K562 (cell line): ENCODE results near the gene IL13. TPM values are rescaled to one million over a fixed set of nuclear protein-coding genes. Genes with fewer than 3 reads are reported as not detected.
A peak's percentile ranks its signal among the peaks of the same experiment; 100 is the strongest.

Experiments used
- ATAC-seq: fragments of 200-7000 bp; cut with Tn5 transposase; 3 replicates; pipeline ENCODE4 v1.9.1; 2020; ENCODE audit warnings: moderate library complexity
- BruUV-seq: library from RNA; stranded (reverse); fragments of 400-500 nt; replicated peaks from 2 replicates; lab custom pipeline; 2021; lab: Mats Ljungman, UMichigan
- CTCF ChIA-PET: fragments of 300-600 bp; formaldehyde crosslinking; extraction: SDS; loops from one replicate; lab custom pipeline; 2021; ENCODE audit warnings: low intra/inter-chr PET ratio; lab: Yijun Ruan, JAX
- POLR2A ChIA-PET: fragments of 300-600, 350-650 bp; sonication (Branson Sonifier 250); formaldehyde crosslinking; extraction: SDS; loops from one replicate; lab custom pipeline; 2021; ENCODE audit warnings: antibody characterized with exemption, inconsistent platforms; lab: Yijun Ruan, JAX
- DNase-seq, 4 experiments: peaks; one replicate each; pipeline versions ENCODE4 v3.0.0 to v3.0.0-alpha.2; 2011 to 2018; ENCODE audit warnings: low spot score in 3 of 4, mixed read lengths in 3 of 4; ENCODE audit errors: extremely low read depth in 1 of 4
- FAIRE-seq: peaks from 2 replicates; lab custom pipeline; 2011; peaks lifted over from hg19 to GRCh38; lab: Jason Lieb, UNC
- H2AFZ ChIP-seq: 2 replicates; pipeline ENCODE4 v1.6.0; 2011; ENCODE audit warnings: low read depth, low read length, control low read depth, inconsistent platforms
- H3K27ac ChIP-seq: fragments of 200-600 bp; 3 replicates; pipeline ENCODE4 v1.8.0; 2011; ENCODE audit warnings: low read depth, mild to moderate bottlenecking, control low read depth, inconsistent platforms, low read length, moderate library complexity, mixed read lengths; ENCODE audit errors: extremely low read depth
- H3K27me3 ChIP-seq, 2 experiments: fragments of 300-600 bp in 1 of 2; 2 replicates in 1 of 2; 3 replicates in 1 of 2; pipeline versions ENCODE4 v1.6.0 to v1.8.0; 2011; ENCODE audit warnings: inconsistent platforms in 2 of 2, low read length in 2 of 2, mild to moderate bottlenecking in 1 of 2, mixed read lengths in 1 of 2, moderate library complexity in 1 of 2; ENCODE audit not compliant: control insufficient read depth in 2 of 2, insufficient read depth in 2 of 2
- H3K36me3 ChIP-seq: fragments of 300-600 bp; 3 replicates; pipeline ENCODE4 v1.8.0; 2011; ENCODE audit warnings: mild to moderate bottlenecking, low read length, inconsistent platforms; ENCODE audit not compliant: control insufficient read depth, insufficient read depth
- H3K4me1 ChIP-seq, 2 experiments: fragments of 200-600 bp in 1 of 2; replicated peaks in 1 of 2; 2 replicates in 1 of 2; 3 replicates in 1 of 2; pipeline versions ENCODE4 v1.5.1 to v1.8.0; 2011; ENCODE audit warnings: inconsistent platforms in 2 of 2, low read length in 2 of 2, mild to moderate bottlenecking in 1 of 2, mixed read lengths in 1 of 2, moderate library complexity in 1 of 2; ENCODE audit not compliant: control insufficient read depth in 2 of 2, insufficient read depth in 2 of 2
- H3K4me2 ChIP-seq: 2 replicates; pipeline ENCODE4 v1.6.1; 2011; ENCODE audit warnings: low read length, control low read depth, inconsistent platforms, mixed read lengths; ENCODE audit not compliant: insufficient read depth
- H3K4me3 ChIP-seq: fragments of 200-600 bp; sonication (generic), shearing (Covaris generic); 2 replicates; pipeline ENCODE4 v1.5.1; 2016; ENCODE audit warnings: control low read depth, inconsistent platforms
- H3K79me2 ChIP-seq: fragments of 200-600 bp; 3 replicates; pipeline ENCODE4 v1.8.0; 2011; ENCODE audit warnings: low read length, inconsistent platforms; ENCODE audit not compliant: control insufficient read depth, insufficient read depth
- H3K9ac ChIP-seq, 2 experiments: 2 replicates each; pipeline versions ENCODE4 v1.6.0 to v1.6.1; 2011; ENCODE audit warnings: low read depth in 2 of 2, low read length in 2 of 2, control low read depth in 1 of 2, inconsistent platforms in 1 of 2, mild to moderate bottlenecking in 1 of 2, mixed read lengths in 1 of 2; ENCODE audit not compliant: insufficient read depth in 1 of 2
- H3K9me1 ChIP-seq: one replicate; pipeline ENCODE4 v1.6.0; 2011; ENCODE audit warnings: inconsistent platforms, mild to moderate bottlenecking, low read length, moderate library complexity; ENCODE audit not compliant: control insufficient read depth, insufficient read depth
- H3K9me3 ChIP-seq: replicated peaks from 2 replicates; pipeline ENCODE4 v1.5.1; 2011; ENCODE audit warnings: low read depth, low read length, inconsistent platforms; ENCODE audit not compliant: control insufficient read depth, insufficient read depth
- H4K20me1 ChIP-seq: replicated peaks from 2 replicates; pipeline ENCODE4 v1.6.1; 2011; ENCODE audit warnings: low read length, inconsistent platforms, mixed read lengths; ENCODE audit not compliant: control insufficient read depth, insufficient read depth
- ARID2 ChIP-seq: fragments of 450-650 bp; IDR thresholded peaks from 2 replicates; pipeline ENCODE4 v1.6.1; 2017; ENCODE audit warnings: antibody characterized with exemption, mild to moderate bottlenecking
- ARNT ChIP-seq, 2 experiments: fragments of 450-650 bp; IDR thresholded peaks; 2 replicates each; pipeline ENCODE4 v1.6.1; 2016; ENCODE audit warnings: mild to moderate bottlenecking in 1 of 2
- CBFA2T2 ChIP-seq: fragments of 450-650 bp; conservative IDR thresholded peaks from 2 replicates; pipeline ENCODE4 v1.6.1; 2017; ENCODE audit warnings: mild to moderate bottlenecking
- CREM ChIP-seq: IDR thresholded peaks from 2 replicates; pipeline ENCODE4 v1.6.1; 2014; ENCODE audit warnings: antibody characterized with exemption, low read depth
- FUS ChIP-seq: fragments of 200-400 bp; formaldehyde crosslinking; optimal IDR thresholded peaks from 2 replicates; pipeline ENCODE3; 2017; ENCODE audit warnings: low read depth, low read length
- HOXB6 ChIP-seq: fragments of 250-450 bp; sonication (Bioruptor Pico); IDR thresholded peaks from 2 replicates; pipeline ENCODE4 v1.5.1; 2022; ENCODE audit warnings: mild to moderate bottlenecking, borderline replicate concordance
- L3MBTL2 ChIP-seq: fragments of 450-650 bp; IDR thresholded peaks from 2 replicates; pipeline ENCODE4 v1.6.1; 2016; ENCODE audit warnings: mild to moderate bottlenecking, moderate library complexity
- NCOR1 ChIP-seq: fragments of 450-650 bp; IDR thresholded peaks from 2 replicates; pipeline ENCODE4 v1.6.1; 2016; ENCODE audit warnings: mild to moderate bottlenecking, moderate library complexity
- SMAD4 ChIP-seq: fragments of 250-450 bp; sonication (Bioruptor Pico); conservative IDR thresholded peaks from 2 replicates; pipeline ENCODE4 v1.8.0; 2021; ENCODE audit warnings: inconsistent platforms, mild to moderate bottlenecking, moderate library complexity
- ZBTB7A ChIP-seq: IDR thresholded peaks from 2 replicates; pipeline ENCODE4 v1.6.1; 2011; ENCODE audit warnings: low read depth, mild to moderate bottlenecking, low read length, moderate library complexity, borderline replicate concordance; ENCODE audit not compliant: control insufficient read depth
- ZNF354B ChIP-seq: fragments of 250-450 bp; sonication (Bioruptor Pico); IDR thresholded peaks from 2 replicates; pipeline ENCODE4 v1.4.0; 2020
- ZSCAN32 ChIP-seq: fragments of 450-650 bp; formaldehyde crosslinking; IDR thresholded peaks from 2 replicates; pipeline ENCODE4 v1.4.0; 2020; ENCODE audit warnings: mild to moderate bottlenecking, moderate library complexity
- WGBS: fragments of 100-300 bp; shearing (Covaris generic); methylation state at CpG from one replicate; pipeline ENCODE4 v1.1.6; 2016; ENCODE audit warnings: low coverage, mixed read lengths; ENCODE audit not compliant: insufficient coverage; ENCODE audit errors: missing lambda C conversion rate; 5-methylcytosine and 5-hydroxymethylcytosine counted together
- in situ Hi-C: fragments of 300-500 bp; cut with MboI; formaldehyde crosslinking; loops from 4 replicates; pipeline ENCODE4 v1.15.0; 2018; ENCODE audit warnings: inconsistent platforms, mixed read lengths
- intact Hi-C: fragments of 100-400 bp; cut with micrococcal nuclease; formaldehyde crosslinking; loops from 2 replicates; pipeline ENCODE4 v1.14.2; 2022
- polyA plus RNA-seq, 8 experiments: library from polyadenylated mRNA; depleted of rRNA in 4 of 8; stranded (reverse) in 5 of 8; unstranded in 3 of 8; fragments of >200 nt; fragmentation: Nextera tagmentation in 2 of 8; fragmentation: Illumina TruSeq in 1 of 8; extraction: Ambion mirVana in 2 of 8; extraction: Trizol in 1 of 8; gene quantifications; 2 replicates each; pipeline versions ENCODE4 v1.2.1 to v1.2.3, GENCODE V29; 2011 to 2014; ENCODE audit warnings: inconsistent platforms in 1 of 8, missing spikeins in 1 of 8
- total RNA-seq, 7 experiments: library from RNA; depleted of rRNA in 6 of 7; stranded (reverse); fragments of >200 nt in 6 of 7; fragmentation: Illumina TruSeq in 2 of 7; extraction: Trizol in 2 of 7; gene quantifications; 2 replicates each; pipeline versions ENCODE4 v1.2.1 to v1.2.3, GENCODE V29; 2011 to 2021; ENCODE audit warnings: low replicate concordance in 1 of 7
- TF ChIP-seq, protein P1 (sequence below): fragments of 450-650 bp; IDR thresholded peaks from 2 replicates; pipeline ENCODE4 v1.6.1; 2016
- TF ChIP-seq, protein P2 (sequence below): fragments of 450-650 bp; IDR thresholded peaks from 2 replicates; pipeline ENCODE4 v1.6.1; 2017; ENCODE audit warnings: antibody characterized with exemption, mild to moderate bottlenecking
- TF ChIP-seq, protein P3 (sequence below): fragments of 450-650 bp; IDR thresholded peaks from one replicate; pipeline ENCODE4 v1.6.1; 2018; ENCODE audit warnings: mild to moderate bottlenecking, moderate library complexity; ENCODE audit not compliant: partially characterized antibody

Gene IL13
- total and polyA plus RNA-seq, 9 of the 15 experiments (the other 6 are each of a cell fraction or from before 2014, with no cell fraction given) = not detected

DNA sequence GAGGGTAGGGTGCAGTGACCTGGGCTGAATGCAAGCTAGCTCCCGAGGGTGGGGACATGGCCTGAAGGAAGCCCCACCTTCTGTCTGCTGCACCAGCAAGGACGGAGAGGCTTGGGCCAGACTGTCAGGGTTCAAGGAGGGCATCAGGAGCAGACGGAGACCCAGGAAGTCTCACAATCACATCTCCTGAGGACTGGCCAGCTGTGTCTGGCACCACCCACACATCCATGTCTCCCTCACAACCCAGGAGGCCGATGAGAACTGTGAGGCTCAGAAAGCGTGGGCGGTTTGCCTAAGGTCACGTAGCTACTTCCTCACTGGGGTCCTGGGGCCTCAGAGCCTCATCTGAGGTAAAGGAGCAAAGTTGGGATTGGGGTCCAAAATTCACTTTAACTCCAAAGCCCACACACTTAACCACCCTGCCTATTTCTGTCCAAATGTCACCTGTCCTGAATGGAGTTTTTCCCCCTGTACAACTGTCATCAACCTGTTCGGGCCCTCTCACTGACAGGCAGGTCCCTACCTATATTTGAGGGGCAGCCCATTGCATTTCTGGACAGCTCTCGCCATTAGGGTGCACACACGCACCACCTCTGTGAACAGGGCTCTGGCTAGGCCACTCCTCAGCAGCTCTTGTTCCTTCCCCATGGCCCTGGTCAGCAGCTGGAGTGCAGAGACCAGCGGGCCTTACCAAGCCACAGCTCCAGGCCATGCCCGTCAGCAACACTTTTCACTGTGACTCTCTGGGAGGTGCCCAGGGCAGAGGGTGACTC, 3.4 kb downstream of the IL13 start:
- intact Hi-C loops = loop anchor here (5.0 kb wide), 2 partner anchors 76 to 161 kb away; partner anchors contain the start of gene KIF3A
- FAIRE-seq (peak; percentile 74), DNase-seq (peak; percentile 66 to 81 (median 68)), ATAC-seq (peak; percentile 50)
- Histone ChIP-seq H3K36me3 (no peaks in the 10 kb centered on the region), H3K4me2 (peak overlapping the region; percentile 70), H3K4me3 (no peak overlapping the region), H2AFZ (peak overlapping the region; percentile 94), H3K9ac (peak overlapping the region; percentile 50 to 86), H3K9me1 (no peaks in the 10 kb centered on the region), H3K79me2 (no peaks in the 10 kb centered on the region), H3K9me3 (no peaks in the 10 kb centered on the region), H3K4me1 (peaks cover 55 to 69% of the 10 kb centered on the region in 2 experiments), H4K20me1 (no peaks in the 10 kb centered on the region), H3K27me3 (no peaks in the 10 kb centered on the region), H3K27ac (peak overlapping the region; percentile 15; the same call in 2 of the 3 replicates)
- in situ Hi-C loops = no loop called here
- POLR2A ChIA-PET = interaction anchor here (0.6 to 1.3 kb wide), 10 partner anchors 8 to 1454 kb away, joined by 3 to 5 read pairs (median 4); no protein-coding TSS in a partner anchor
- 33% methylated on average over 12 of the region's 12 CpGs for WGBS
- CTCF ChIA-PET = interaction anchor here (0.5 to 1.8 kb wide), 3 partner anchors 115 to 222 kb away, joined by 3 to 5 read pairs (median 3); partner anchors contain the start of gene SEPTIN8
- BruUV-seq = no TSS peak
- TF ChIP-seq, protein P1, sequence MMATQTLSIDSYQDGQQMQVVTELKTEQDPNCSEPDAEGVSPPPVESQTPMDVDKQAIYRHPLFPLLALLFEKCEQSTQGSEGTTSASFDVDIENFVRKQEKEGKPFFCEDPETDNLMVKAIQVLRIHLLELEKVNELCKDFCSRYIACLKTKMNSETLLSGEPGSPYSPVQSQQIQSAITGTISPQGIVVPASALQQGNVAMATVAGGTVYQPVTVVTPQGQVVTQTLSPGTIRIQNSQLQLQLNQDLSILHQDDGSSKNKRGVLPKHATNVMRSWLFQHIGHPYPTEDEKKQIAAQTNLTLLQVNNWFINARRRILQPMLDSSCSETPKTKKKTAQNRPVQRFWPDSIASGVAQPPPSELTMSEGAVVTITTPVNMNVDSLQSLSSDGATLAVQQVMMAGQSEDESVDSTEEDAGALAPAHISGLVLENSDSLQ = peak; percentile 49
- TF ChIP-seq CREM = peak; percentile 49; the same call in 1 of the 2 replicates
- 0 out of 2 replicates have a peak, but pooled peaks have one; percentile 20 for TF ChIP-seq SMAD4 (CRISPR knock-in tag)
- TF ChIP-seq L3MBTL2 = peak; percentile 34; the same call in 1 of the 2 replicates
- TF ChIP-seq, protein P2, sequence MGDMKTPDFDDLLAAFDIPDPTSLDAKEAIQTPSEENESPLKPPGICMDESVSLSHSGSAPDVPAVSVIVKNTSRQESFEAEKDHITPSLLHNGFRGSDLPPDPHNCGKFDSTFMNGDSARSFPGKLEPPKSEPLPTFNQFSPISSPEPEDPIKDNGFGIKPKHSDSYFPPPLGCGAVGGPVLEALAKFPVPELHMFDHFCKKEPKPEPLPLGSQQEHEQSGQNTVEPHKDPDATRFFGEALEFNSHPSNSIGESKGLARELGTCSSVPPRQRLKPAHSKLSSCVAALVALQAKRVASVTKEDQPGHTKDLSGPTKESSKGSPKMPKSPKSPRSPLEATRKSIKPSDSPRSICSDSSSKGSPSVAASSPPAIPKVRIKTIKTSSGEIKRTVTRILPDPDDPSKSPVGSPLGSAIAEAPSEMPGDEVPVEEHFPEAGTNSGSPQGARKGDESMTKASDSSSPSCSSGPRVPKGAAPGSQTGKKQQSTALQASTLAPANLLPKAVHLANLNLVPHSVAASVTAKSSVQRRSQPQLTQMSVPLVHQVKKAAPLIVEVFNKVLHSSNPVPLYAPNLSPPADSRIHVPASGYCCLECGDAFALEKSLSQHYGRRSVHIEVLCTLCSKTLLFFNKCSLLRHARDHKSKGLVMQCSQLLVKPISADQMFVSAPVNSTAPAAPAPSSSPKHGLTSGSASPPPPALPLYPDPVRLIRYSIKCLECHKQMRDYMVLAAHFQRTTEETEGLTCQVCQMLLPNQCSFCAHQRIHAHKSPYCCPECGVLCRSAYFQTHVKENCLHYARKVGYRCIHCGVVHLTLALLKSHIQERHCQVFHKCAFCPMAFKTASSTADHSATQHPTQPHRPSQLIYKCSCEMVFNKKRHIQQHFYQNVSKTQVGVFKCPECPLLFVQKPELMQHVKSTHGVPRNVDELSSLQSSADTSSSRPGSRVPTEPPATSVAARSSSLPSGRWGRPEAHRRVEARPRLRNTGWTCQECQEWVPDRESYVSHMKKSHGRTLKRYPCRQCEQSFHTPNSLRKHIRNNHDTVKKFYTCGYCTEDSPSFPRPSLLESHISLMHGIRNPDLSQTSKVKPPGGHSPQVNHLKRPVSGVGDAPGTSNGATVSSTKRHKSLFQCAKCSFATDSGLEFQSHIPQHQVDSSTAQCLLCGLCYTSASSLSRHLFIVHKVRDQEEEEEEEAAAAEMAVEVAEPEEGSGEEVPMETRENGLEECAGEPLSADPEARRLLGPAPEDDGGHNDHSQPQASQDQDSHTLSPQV = 0 out of 2 replicates have a peak, but pooled peaks have one; percentile 60
- TF ChIP-seq, protein P3, sequence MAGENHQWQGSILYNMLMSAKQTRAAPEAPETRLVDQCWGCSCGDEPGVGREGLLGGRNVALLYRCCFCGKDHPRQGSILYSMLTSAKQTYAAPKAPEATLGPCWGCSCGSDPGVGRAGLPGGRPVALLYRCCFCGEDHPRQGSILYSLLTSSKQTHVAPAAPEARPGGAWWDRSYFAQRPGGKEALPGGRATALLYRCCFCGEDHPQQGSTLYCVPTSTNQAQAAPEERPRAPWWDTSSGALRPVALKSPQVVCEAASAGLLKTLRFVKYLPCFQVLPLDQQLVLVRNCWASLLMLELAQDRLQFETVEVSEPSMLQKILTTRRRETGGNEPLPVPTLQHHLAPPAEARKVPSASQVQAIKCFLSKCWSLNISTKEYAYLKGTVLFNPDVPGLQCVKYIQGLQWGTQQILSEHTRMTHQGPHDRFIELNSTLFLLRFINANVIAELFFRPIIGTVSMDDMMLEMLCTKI = no peak
- TF ChIP-seq NCOR1 = peak; percentile 57; the same call in 1 of the 2 replicates
- no peak for TF ChIP-seq ZSCAN32 (CRISPR knock-in tag)
- TF ChIP-seq ZBTB7A = 0 out of 2 replicates have a peak, but pooled peaks have one; percentile 19
- 0 out of 4 replicates have a peak, but pooled peaks of 1 of the 2 experiments have one; percentile 32 for TF ChIP-seq ARNT (IDR thresholded peaks at IDR 0.05)
- no peak for TF ChIP-seq ZNF354B (CRISPR knock-in tag)
- peak; percentile 34; the same call in 1 of the 2 replicates for TF ChIP-seq CBFA2T2
- peak; percentile 12; the same call in 1 of the 2 replicates for TF ChIP-seq ARID2
- TF ChIP-seq HOXB6 (CRISPR knock-in tag) = no peak
- no peak for TF ChIP-seq FUS
